ENCODE data around the gene PURA. TPM values are rescaled to one million over a fixed set of nuclear protein-coding genes. Genes with fewer than 3 reads are reported as not detected.

PURA gene
- total RNA-seq, 1 donor from 2014 or later, result 9.2 TPM

- Histone ChIP-seq H3K79me2 (ENCODE audit: insufficient read depth, low read length) (peaks cover 2% of the 10 kb centered on the region), H3K9ac (ENCODE audit: low read length) (no peak overlapping the region), H3K4me2 (ENCODE audit: low read length) (no peak overlapping the region), H3K9me3 (ENCODE audit: insufficient read depth, low read depth, low read length) (no peaks in the 10 kb centered on the region), H2AFZ (ENCODE audit: low read depth, low read length) (no peak overlapping the region), H4K20me1 (ENCODE audit: insufficient read depth, low read length) (peaks cover 70% of the 10 kb centered on the region), H3K4me1 (ENCODE audit: insufficient read depth, low read length) (no peaks in the 10 kb centered on the region), H3K27me3 (ENCODE audit: insufficient read depth, low read length) (peaks cover 13% of the 10 kb centered on the region), H3K27ac (ENCODE audit: low read depth, low read length) (no peak overlapping the region), H3K4me3 (ENCODE audit: insufficient read depth, low read depth, low read length) (no peak overlapping the region), H3K36me3 (ENCODE audit: insufficient read depth, low read length) (no peaks in the 10 kb centered on the region)
- no peak overlapping the region for H3K4me3 Mint-ChIP-seq (ENCODE audit: unreplicated experiment)
- no peaks in the 10 kb centered on the region for H3K36me3 Mint-ChIP-seq (ENCODE audit: low read depth, unreplicated experiment)
- peak overlapping the region; percentile 34 for H3K27ac Mint-ChIP-seq (ENCODE audit: unreplicated experiment)
- DNase-seq (ENCODE audit: low read depth), result no peak
- H3K27me3 Mint-ChIP-seq (ENCODE audit: low read depth, unreplicated experiment), result peaks cover 52% of the 10 kb centered on the region
- FAIRE-seq, result no peak
- no peaks in the 10 kb centered on the region for H3K9me3 Mint-ChIP-seq (ENCODE audit: unreplicated experiment)
- H3K4me1 Mint-ChIP-seq (ENCODE audit: low read depth, unreplicated experiment), result no peaks in the 10 kb centered on the region
- TF ChIP-seq, protein P1, sequence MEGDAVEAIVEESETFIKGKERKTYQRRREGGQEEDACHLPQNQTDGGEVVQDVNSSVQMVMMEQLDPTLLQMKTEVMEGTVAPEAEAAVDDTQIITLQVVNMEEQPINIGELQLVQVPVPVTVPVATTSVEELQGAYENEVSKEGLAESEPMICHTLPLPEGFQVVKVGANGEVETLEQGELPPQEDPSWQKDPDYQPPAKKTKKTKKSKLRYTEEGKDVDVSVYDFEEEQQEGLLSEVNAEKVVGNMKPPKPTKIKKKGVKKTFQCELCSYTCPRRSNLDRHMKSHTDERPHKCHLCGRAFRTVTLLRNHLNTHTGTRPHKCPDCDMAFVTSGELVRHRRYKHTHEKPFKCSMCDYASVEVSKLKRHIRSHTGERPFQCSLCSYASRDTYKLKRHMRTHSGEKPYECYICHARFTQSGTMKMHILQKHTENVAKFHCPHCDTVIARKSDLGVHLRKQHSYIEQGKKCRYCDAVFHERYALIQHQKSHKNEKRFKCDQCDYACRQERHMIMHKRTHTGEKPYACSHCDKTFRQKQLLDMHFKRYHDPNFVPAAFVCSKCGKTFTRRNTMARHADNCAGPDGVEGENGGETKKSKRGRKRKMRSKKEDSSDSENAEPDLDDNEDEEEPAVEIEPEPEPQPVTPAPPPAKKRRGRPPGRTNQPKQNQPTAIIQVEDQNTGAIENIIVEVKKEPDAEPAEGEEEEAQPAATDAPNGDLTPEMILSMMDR (IDR thresholded peaks at IDR 0.05; ENCODE audit: insufficient read depth, low read depth, low read length), result no peak
- TF ChIP-seq EZH2 (IDR thresholded peaks at IDR 0.05; ENCODE audit: insufficient read depth, low read length), result no peak
Measured at GRCh38 chr5:140148508-140148907, 34.6 kb downstream of the PURA start.

GRCh38 chr5:140150201-140150600 lies 36.3 kb downstream of the PURA start:
- H3K9me3 Mint-ChIP-seq (ENCODE audit: unreplicated experiment), result no peaks in the 10 kb centered on the region
- no peaks in the 10 kb centered on the region for H3K4me1 Mint-ChIP-seq (ENCODE audit: low read depth, unreplicated experiment)
- H3K27me3 Mint-ChIP-seq (ENCODE audit: low read depth, unreplicated experiment), result peaks cover 50% of the 10 kb centered on the region
- no peak for FAIRE-seq
- no peak for DNase-seq (ENCODE audit: low read depth)
- no peak overlapping the region for H3K4me3 Mint-ChIP-seq (ENCODE audit: unreplicated experiment)
- TF ChIP-seq, protein P1 (IDR thresholded peaks at IDR 0.05; ENCODE audit: insufficient read depth, low read depth, low read length), result no peak
- no peak for TF ChIP-seq EZH2 (IDR thresholded peaks at IDR 0.05; ENCODE audit: insufficient read depth, low read length)
- H3K27me3 ChIP-seq (ENCODE audit: insufficient read depth, low read length), result peaks cover 14% of the 10 kb centered on the region
- H3K4me2 ChIP-seq (ENCODE audit: low read length), result no peak overlapping the region
- H3K27ac Mint-ChIP-seq (ENCODE audit: unreplicated experiment), result no peak overlapping the region
- no peaks in the 10 kb centered on the region for H3K36me3 ChIP-seq (ENCODE audit: insufficient read depth, low read length)
- no peak overlapping the region for H3K9ac ChIP-seq (ENCODE audit: low read length)
- H3K9me3 ChIP-seq (ENCODE audit: insufficient read depth, low read depth, low read length), result no peaks in the 10 kb centered on the region
- no peak overlapping the region for H2AFZ ChIP-seq (ENCODE audit: low read depth, low read length)
- H3K4me3 ChIP-seq (ENCODE audit: insufficient read depth, low read depth, low read length), result no peak overlapping the region
- no peaks in the 10 kb centered on the region for H3K36me3 Mint-ChIP-seq (ENCODE audit: low read depth, unreplicated experiment)
- no peak overlapping the region for H3K27ac ChIP-seq (ENCODE audit: low read depth, low read length)
- peaks cover under 1% of the 10 kb centered on the region for H3K79me2 ChIP-seq (ENCODE audit: insufficient read depth, low read length)
- H3K4me1 ChIP-seq (ENCODE audit: insufficient read depth, low read length), result no peaks in the 10 kb centered on the region
- peaks cover 56% of the 10 kb centered on the region for H4K20me1 ChIP-seq (ENCODE audit: insufficient read depth, low read length)

- Histone ChIP-seq H2AFZ (ENCODE audit: low read depth, low read length) (no peak overlapping the region), H3K27ac (ENCODE audit: low read depth, low read length) (no peak overlapping the region), H3K4me2 (ENCODE audit: low read length) (no peak overlapping the region), H3K4me1 (ENCODE audit: insufficient read depth, low read length) (no peaks in the 10 kb centered on the region), H3K27me3 (ENCODE audit: insufficient read depth, low read length) (peaks cover 13% of the 10 kb centered on the region), H4K20me1 (ENCODE audit: insufficient read depth, low read length) (peaks cover 46% of the 10 kb centered on the region), H3K9me3 (ENCODE audit: insufficient read depth, low read depth, low read length) (no peaks in the 10 kb centered on the region), H3K4me3 (ENCODE audit: insufficient read depth, low read depth, low read length) (no peak overlapping the region), H3K79me2 (ENCODE audit: insufficient read depth, low read length) (no peaks in the 10 kb centered on the region), H3K9ac (ENCODE audit: low read length) (no peak overlapping the region), H3K36me3 (ENCODE audit: insufficient read depth, low read length) (no peaks in the 10 kb centered on the region)
- FAIRE-seq, result no peak
- no peaks in the 10 kb centered on the region for H3K9me3 Mint-ChIP-seq (ENCODE audit: unreplicated experiment)
- H3K4me1 Mint-ChIP-seq (ENCODE audit: low read depth, unreplicated experiment), result no peaks in the 10 kb centered on the region
- H3K36me3 Mint-ChIP-seq (ENCODE audit: low read depth, unreplicated experiment), result no peaks in the 10 kb centered on the region
- no peak for TF ChIP-seq EZH2 (IDR thresholded peaks at IDR 0.05; ENCODE audit: insufficient read depth, low read length)
- TF ChIP-seq, protein P1 (IDR thresholded peaks at IDR 0.05; ENCODE audit: insufficient read depth, low read depth, low read length), result no peak
- H3K27ac Mint-ChIP-seq (ENCODE audit: unreplicated experiment), result no peak overlapping the region
- DNase-seq (ENCODE audit: low read depth), result no peak
- peaks cover 54% of the 10 kb centered on the region for H3K27me3 Mint-ChIP-seq (ENCODE audit: low read depth, unreplicated experiment)
- H3K4me3 Mint-ChIP-seq (ENCODE audit: unreplicated experiment), result no peak overlapping the region
Measured at GRCh38 chr5:140151144-140152021, 37.5 kb downstream of the PURA start.
